ENCODE data around the gene PCSK1N. TPM values are rescaled to one million over a fixed set of nuclear protein-coding genes. Genes with fewer than 3 reads are reported as not detected.
A peak's percentile ranks its signal among the peaks of the same experiment; 100 is the strongest.

The PCSK1N gene
- total and polyA plus RNA-seq, 9 of the 15 experiments (the other 6 are each of a cell fraction or from before 2014, with no cell fraction given): 0.07 to 0.55 (median 0.54) TPM; not detected in 6

- TF ChIP-seq CHD7 (IDR thresholded peaks at IDR 0.05; ENCODE audit: low read depth, low read length) (no peak), THRB (CRISPR knock-in tag; conservative IDR thresholded peaks at IDR 0.05) (peak; percentile 64; the same call in 1 of the 2 replicates), ATF1 (CRISPR knock-in tag; IDR thresholded peaks at IDR 0.05) (no peak), ATF1 (tag; IDR thresholded peaks at IDR 0.05) (peak; percentile 60), ZNF282 (CRISPR knock-in tag; IDR thresholded peaks at IDR 0.05) (no peak), ZNF274 (IDR thresholded peaks at IDR 0.05; ENCODE audit: borderline replicate concordance, low read depth, low read length) (no peak), ZNF511 (CRISPR knock-in tag; IDR thresholded peaks at IDR 0.05) (no peak), MBD2 (IDR thresholded peaks at IDR 0.05; ENCODE audit: borderline replicate concordance, low read depth) (peak; percentile 27; the same call in 1 of the 2 replicates), RFX7 (CRISPR knock-in tag; IDR thresholded peaks at IDR 0.05) (no peak), NBN (IDR thresholded peaks at IDR 0.05; ENCODE audit: low read depth) (0 out of 2 replicates have a peak, but pooled peaks have one; percentile 8), ZNF507 (tag; conservative IDR thresholded peaks at IDR 0.05) (no peak), ETV6 (IDR thresholded peaks at IDR 0.05; ENCODE audit: borderline replicate concordance in 1 of 2, low read depth in 2 of 2, low read length in 1 of 2) (no peak), ETV6 (CRISPR knock-in tag; IDR thresholded peaks at IDR 0.05; ENCODE audit: borderline replicate concordance) (no peak), GATAD2A (IDR thresholded peaks at IDR 0.05) (no peak), ILF3 (IDR thresholded peaks at IDR 0.05; ENCODE audit: borderline replicate concordance) (no peak)
Observed at GRCh38 chrX:48785540-48786214, 49.7 kb downstream of the PCSK1N start (continued).

Data from K562 (cell line).